ENCODE data around the gene USP10.

Gene USP10, protein sequence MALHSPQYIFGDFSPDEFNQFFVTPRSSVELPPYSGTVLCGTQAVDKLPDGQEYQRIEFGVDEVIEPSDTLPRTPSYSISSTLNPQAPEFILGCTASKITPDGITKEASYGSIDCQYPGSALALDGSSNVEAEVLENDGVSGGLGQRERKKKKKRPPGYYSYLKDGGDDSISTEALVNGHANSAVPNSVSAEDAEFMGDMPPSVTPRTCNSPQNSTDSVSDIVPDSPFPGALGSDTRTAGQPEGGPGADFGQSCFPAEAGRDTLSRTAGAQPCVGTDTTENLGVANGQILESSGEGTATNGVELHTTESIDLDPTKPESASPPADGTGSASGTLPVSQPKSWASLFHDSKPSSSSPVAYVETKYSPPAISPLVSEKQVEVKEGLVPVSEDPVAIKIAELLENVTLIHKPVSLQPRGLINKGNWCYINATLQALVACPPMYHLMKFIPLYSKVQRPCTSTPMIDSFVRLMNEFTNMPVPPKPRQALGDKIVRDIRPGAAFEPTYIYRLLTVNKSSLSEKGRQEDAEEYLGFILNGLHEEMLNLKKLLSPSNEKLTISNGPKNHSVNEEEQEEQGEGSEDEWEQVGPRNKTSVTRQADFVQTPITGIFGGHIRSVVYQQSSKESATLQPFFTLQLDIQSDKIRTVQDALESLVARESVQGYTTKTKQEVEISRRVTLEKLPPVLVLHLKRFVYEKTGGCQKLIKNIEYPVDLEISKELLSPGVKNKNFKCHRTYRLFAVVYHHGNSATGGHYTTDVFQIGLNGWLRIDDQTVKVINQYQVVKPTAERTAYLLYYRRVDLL

GRCh38 chr16:84699712-84700445, at the start of gene USP10:
Gene USP10, plus strand, starts transcription at chr16:84700000. Its CDS starts 91 bp downstream, at chr16:84700091.
- peak; percentile 88 for DNase-seq (ENCODE audit: low spot score)

DNA sequence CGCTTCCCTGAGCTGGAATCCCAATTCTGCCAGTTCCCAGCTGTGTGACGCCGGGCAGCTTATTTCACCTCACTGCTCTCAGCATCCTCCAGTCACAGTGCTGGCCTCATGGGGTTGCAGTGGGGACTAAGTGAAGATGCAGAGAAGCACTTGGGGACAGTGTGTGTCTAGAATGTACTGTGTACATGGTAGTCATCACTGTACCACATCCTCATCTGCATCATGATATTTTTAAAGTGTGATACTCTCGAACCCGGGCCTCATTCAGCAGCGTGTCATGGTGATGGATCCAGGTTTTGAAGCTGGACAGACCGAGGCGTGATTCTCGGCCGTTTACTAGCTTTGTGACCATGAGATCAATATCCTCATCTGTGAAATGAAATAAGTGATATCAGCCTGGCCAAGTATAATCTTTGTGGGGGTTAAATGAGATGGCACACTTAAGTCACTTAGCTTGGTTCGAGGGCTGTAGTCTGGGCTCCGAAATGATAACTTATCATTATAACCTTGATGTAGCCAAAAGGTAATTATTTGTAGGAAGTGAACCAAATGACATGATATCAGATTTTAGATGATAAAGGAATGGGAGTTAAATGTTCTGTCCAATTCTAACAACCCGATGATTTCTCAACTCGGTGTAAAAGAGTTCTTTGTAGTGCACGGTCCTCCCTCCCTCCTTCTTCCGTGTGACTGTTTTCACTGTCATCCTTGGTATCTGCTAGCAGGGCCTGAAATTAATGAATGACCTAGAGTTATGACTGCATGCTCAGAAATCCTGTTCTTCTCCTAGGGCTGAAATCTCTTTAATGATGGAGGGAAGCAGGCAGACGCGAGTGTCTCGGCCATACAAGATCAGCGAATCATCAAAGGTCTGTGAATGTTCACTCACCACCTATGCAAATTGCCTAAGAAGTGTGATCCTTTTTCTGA, 49.5 kb upstream of the USP10 start:
- DNase-seq (ENCODE audit: low spot score) = no peak

DNA sequence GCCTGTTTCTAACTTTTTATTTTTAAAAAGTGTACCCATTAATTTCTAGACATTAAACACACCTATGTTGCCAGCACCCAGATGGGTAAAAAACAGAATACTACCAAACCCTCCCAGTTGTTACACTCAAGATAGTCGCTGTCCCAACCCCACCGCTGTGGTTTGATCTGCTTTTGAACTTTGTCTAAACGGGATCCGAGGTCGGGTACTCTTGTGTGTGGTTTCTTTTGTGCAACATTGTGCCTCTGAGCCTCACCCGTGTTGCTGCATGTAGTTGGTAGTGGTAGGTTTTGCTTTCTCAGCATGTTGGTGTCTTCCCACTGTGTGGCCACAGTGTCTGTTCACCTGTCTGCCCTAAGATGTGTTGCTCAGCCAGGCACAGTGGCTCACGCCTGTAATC, 47.2 kb upstream of the USP10 start:
- no peak for DNase-seq (ENCODE audit: low spot score)

DNA sequence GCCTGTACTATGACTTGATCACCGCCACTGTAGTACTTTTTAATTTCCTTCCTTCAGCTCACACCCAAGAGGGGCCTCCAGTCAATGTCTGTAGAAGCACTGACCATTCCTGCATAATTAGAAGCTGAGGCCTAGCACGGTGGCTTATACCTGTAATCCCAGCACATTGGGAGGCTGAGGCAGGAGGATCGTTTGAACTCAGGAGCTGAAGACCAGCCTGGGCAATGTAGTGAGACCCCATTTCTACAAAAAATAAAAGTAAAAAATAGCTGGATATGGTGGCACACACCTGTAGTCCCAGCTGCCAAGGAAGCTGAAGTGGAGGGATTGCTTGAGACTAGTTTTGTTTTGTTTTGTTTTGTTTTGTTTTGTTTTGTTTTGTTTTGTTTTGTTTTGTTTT, 45.6 kb upstream of the USP10 start:
- DNase-seq (ENCODE audit: low spot score) = no peak

GRCh38 chr16:84654998-84655397, 44.8 kb upstream of the USP10 start:
- no peak for DNase-seq (ENCODE audit: low spot score)

DNA sequence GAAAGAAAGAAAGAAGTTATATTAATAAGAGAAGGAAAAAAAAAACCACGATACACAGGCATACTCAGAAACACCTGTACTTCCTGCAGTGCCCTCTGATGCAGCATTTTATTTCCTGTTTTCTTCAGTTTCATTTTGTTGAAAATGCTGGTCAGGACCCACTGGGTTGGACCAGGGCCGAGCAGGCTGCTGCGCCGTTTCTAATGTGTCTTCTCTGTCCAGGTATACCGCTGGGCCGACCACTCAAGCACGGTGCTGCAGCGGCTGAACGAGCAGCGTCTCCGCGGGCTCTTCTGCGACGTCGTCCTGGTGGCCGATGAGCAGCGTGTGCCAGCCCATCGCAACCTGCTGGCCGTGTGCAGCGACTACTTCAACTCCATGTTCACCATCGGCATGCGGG, 43.2 kb upstream of the USP10 start:
- DNase-seq (ENCODE audit: low spot score) = peak; percentile 37

DNA sequence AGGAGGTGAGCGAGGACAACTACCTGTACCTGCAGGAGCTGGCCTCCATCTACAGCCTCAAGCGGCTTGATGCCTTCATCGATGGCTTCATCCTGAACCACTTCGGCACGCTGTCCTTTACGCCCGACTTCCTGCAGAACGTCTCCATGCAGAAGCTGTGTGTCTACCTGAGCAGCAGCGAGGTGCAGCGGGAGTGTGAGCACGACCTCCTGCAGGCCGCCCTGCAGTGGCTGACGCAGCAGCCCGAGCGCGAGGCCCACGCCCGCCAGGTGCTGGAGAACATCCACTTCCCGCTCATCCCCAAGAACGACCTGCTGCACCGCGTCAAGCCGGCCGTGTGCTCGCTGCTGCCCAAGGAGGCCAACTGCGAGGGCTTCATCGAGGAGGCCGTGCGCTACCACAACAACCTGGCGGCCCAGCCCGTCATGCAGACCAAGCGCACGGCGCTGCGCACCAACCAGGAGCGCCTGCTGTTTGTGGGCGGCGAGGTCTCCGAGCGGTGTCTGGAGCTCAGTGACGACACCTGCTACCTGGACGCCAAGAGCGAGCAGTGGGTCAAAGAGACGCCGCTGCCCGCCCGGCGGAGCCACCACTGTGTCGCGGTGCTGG, 42.5 kb upstream of the USP10 start:
- no peak for DNase-seq (ENCODE audit: low spot score)

- DNase-seq (ENCODE audit: low spot score) = no peak
Observed at GRCh38 chr16:84658690-84659089, 41.1 kb upstream of the USP10 start.

DNA sequence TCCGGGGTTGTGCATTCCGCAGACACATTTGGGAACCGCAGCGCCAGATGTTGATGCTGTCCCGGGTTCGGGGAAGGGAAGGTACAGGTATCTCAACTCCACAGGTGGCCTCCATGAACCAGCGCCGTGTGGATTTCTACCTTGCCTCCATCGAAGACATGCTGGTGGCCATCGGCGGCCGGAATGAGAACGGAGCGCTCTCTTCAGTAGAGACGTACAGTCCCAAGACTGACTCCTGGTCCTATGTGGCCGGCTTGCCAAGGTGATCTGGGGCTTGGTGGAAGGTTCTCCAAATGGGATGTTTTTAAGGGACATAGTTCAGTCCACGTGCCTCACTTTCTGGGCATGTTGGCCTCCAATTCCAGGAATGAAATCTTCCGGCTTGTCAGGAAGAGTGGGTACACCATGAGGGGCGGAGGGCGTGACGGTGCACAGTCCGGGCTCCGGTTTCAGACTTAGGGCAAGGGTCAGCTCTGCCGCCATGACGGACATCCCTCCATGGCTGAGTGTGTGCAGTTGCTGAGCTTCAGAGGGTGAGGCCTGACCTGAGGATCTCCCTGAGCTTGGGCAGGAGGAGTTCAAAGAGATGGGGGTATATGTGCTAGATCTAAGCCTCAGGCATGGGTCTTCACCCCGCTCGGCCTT, 40.0 kb upstream of the USP10 start:
- no peak for DNase-seq (ENCODE audit: low spot score)

- no peak for DNase-seq (ENCODE audit: low spot score)
Observed at GRCh38 chr16:84660973-84661372, 38.8 kb upstream of the USP10 start.

DNA sequence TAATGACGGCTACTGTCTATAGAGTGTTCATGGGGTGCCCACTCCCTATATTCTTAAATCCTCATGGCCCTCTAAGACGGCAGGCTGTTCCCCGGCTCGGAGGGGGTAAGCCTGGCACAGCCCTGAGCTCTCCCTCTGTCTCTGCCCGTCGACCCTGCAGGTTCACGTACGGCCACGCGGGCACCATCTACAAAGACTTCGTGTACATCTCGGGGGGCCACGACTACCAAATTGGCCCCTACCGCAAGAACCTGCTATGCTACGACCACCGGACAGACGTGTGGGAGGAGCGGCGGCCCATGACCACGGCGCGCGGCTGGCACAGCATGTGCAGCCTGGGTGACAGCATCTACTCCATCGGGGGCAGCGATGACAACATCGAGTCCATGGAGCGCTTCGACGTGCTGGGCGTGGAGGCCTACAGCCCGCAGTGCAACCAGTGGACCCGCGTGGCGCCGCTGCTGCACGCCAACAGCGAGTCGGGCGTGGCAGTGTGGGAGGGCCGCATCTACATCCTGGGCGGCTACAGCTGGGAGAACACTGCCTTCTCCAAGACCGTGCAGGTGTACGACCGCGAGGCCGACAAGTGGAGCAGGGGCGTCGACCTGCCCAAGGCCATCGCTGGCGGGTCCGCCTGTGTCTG, 38.3 kb upstream of the USP10 start:
- no peak for DNase-seq (ENCODE audit: low spot score)

DNA sequence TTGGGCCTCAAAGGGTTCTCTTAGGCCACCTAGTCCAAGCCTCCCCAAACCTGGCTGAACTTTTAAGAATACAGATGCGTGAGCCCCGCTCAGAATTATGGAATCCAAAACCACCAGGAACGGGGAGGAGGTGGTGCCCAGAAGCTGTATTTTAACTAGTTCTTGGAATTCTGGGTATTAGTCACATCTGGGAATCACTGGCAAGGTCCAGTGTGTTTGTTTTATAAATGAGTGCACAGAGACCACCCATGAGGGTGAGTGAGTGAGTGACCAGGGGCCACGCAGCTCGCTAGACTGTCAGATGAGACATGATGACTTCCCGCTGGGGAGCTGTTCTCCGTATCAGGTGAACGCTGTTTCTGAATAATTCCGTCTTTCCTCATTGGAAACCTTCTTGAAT, 37.3 kb upstream of the USP10 start:
- DNase-seq (ENCODE audit: low spot score) = no peak

GRCh38 chr16:84663433-84664101, 36.2 kb upstream of the USP10 start:
- peak; percentile 84 for DNase-seq (ENCODE audit: low spot score)

DNA sequence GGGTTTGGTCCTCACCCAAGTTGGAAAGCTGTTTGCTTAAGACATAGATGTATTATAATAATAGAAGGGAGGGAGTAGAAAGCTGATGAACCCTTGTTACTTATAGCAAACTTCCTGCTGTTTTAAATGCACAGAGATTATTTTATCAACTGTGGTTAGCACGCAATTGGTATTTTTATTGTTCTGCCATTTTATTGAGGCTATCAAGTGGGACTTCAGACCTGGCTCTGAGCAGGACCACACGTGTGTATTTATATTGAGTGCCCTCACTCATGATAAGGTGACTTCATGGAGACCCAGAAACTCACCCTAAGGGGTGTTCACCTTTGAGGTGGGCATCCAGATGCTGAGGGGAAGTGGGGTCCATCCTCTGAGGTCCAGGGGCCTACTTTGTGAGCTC, 34.4 kb upstream of the USP10 start:
- DNase-seq (ENCODE audit: low spot score) = no peak

GRCh38 chr16:84665843-84666242, 34.0 kb upstream of the USP10 start:
- no peak for DNase-seq (ENCODE audit: low spot score)

DNA sequence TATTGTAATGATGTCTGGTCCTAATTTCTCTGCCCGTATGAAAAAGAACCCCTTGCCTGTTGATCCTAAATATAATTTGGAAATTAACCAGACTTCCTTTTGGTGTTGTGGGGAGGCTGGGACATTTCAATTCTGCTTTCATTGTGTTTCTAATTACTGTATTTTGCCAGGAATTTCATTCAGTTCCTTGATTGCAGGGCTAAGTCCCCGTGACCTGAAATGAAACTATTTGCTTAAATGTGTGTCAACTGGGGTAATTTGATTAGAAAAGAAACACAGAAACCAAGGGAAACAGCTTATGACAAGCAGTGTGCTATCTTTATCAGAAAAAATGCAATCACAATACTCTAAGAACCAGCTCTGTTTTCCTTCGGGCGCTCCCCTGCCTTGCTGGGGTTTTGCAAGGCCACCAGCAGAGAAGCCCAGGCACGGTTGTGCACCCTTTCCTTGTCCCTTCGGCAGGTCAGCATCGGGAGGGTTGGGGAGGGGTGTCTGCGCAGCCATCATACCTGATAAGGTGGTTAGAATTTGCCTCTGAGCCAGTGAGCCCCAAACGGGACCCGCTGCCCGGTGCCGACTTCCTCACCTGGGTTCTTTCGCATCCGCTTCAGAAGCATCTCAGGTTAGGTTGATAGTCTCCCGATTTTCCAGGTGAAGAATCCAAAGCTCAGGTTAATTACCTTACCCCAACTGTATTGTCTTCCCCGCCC, 32.0 kb upstream of the USP10 start:
- DNase-seq (ENCODE audit: low spot score) = no peak

- DNase-seq (ENCODE audit: low spot score) = no peak
Observed at GRCh38 chr16:84670063-84670462, 29.7 kb upstream of the USP10 start.

- peak; percentile 79 for DNase-seq (ENCODE audit: low spot score)
Observed at GRCh38 chr16:84672276-84673202, 27.3 kb upstream of the USP10 start.

All from NAMALWA (cell line).